H1 (cell line): ENCODE results near the gene SRSF7.

Experiments used
- ATF2 ChIP-seq: IDR thresholded peaks from 2 replicates; pipeline ENCODE4 v1.6.1; 2012; ENCODE audit warnings: low read length, inconsistent platforms
- CTCF ChIP-seq, 3 experiments: IDR thresholded peaks; 1 replicate in 2 of 3; 2 replicates in 1 of 3; pipeline versions ENCODE4 v1.5.1 to v1.6.1; 2011; ENCODE audit warnings: low read length in 3 of 3, mild to moderate bottlenecking in 3 of 3, inconsistent platforms in 2 of 3, low read depth in 1 of 3, moderate library complexity in 1 of 3; ENCODE audit not compliant: insufficient read depth in 1 of 3; ENCODE audit errors: control extremely low read depth in 1 of 3
- EZH2 ChIP-seq: fragments of 200-600 bp; sonication (generic); IDR thresholded peaks from 2 replicates; pipeline ENCODE4 v1.7.1; 2012; ENCODE audit warnings: low read depth, mild to moderate bottlenecking, moderate library complexity, low read length, inconsistent platforms; ENCODE audit not compliant: severe bottlenecking
- MAX ChIP-seq: IDR thresholded peaks from 2 replicates; pipeline ENCODE4 v1.6.1; 2012; ENCODE audit warnings: inconsistent platforms
- NANOG ChIP-seq: IDR thresholded peaks from 2 replicates; pipeline ENCODE4 v1.6.1; 2011; ENCODE audit warnings: low read length, low read depth, mild to moderate bottlenecking, inconsistent platforms; ENCODE audit not compliant: insufficient read depth, poor library complexity, severe bottlenecking
- SUZ12 ChIP-seq: fragments of 200-600 bp; sonication (generic); IDR thresholded peaks from 2 replicates; pipeline ENCODE4 v1.6.1; 2012; ENCODE audit warnings: mild to moderate bottlenecking, inconsistent platforms, low read length, moderate library complexity, mixed read lengths
- TEAD4 ChIP-seq: IDR thresholded peaks from 2 replicates; pipeline ENCODE4 v1.6.1; 2012; ENCODE audit warnings: low read depth, low read length, inconsistent platforms, mixed read lengths
- USF2 ChIP-seq: IDR thresholded peaks from 2 replicates; pipeline ENCODE4 v1.6.1; 2011; ENCODE audit warnings: low read length, improper control_type of control experiment

GRCh38 chr2:38750011-38750890, 910 bp downstream of the SRSF7 start:
- TF ChIP-seq NANOG (no peak), TEAD4 (no peak), CTCF (IDR thresholded peaks at IDR 0.05; ENCODE audit: control extremely low read depth in 1 of 3, insufficient read depth in 1 of 3, low read depth in 1 of 3, low read length in 3 of 3) (no peak), MAX (no peak), USF2 (no peak), EZH2 (no peak), ATF2 (no peak), SUZ12 (no peak)
